ENCODE measurements around the gene RFT1. TPM values are rescaled to one million over a fixed set of nuclear protein-coding genes. Genes with fewer than 3 reads are reported as not detected.
"Not testable (repeated sequence)": the region's sequence is repeated elsewhere in the genome, so short reads cannot be mapped to it uniquely, and the experiment has no call there.

The RFT1 gene
- total RNA-seq, 2 donors from 2014 or later = 11.9 to 12.2 TPM

DNA sequence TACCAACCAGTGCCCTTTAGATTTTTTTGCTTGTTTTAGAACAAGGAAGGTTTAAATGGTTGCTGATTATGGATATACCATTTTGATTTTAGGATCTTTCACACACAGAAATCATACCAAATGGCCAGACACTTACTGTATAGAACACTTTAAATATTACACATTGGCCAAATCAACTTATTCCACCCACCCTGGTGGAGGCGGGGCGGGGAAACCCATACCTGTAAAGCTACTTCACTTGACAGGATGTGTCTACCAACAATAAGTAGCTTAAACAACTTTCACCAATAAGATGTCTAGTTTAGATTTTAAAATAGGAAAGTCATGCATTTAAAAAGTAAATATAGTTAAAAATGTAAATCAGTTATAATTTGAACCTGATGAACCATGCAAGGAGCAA, 67.3 kb downstream of the RFT1 start:
- H3K27ac Mint-ChIP-seq = no peak overlapping the region
- H3K4me1 Mint-ChIP-seq = peaks cover 8% of the 10 kb centered on the region
- ATAC-seq (no peak), DNase-seq (no peak)
- H3K36me3 Mint-ChIP-seq (ENCODE audit: low read depth) = peaks cover 4% of the 10 kb centered on the region
- no peak overlapping the region for H3K4me3 Mint-ChIP-seq
- H3K9me3 ChIP-seq (ENCODE audit: control insufficient read depth, low read length, poor library complexity, severe bottlenecking) = no peaks in the 10 kb centered on the region
- H3K27me3 Mint-ChIP-seq = peaks cover 19% of the 10 kb centered on the region

DNA sequence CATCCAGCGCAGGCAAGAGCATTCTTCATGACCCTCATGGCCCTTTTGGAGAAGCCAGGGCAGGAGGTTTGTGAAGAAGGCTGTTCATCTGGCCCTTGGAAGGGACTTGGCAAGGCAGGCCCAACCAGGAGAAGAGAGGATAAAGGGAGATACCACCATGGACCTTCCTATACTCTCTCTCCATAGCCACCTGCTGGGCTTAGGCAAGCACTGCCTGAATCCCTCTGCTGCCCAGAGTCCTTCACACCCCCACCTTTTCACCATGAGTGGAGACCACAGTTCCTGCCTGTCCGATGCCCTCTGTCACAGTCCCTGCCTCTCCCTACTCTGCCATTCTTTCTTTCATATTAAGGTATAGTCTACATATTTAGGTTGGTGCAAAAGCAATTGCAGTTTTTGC, 73.8 kb downstream of the RFT1 start:
- H3K9me3 ChIP-seq (ENCODE audit: control insufficient read depth, low read length, poor library complexity, severe bottlenecking) = no peaks in the 10 kb centered on the region
- Mint-ChIP-seq H3K4me3 (no peak overlapping the region), H3K27ac (no peak overlapping the region), H3K27me3 (no peaks in the 10 kb centered on the region), H3K36me3 (ENCODE audit: low read depth) (no peaks in the 10 kb centered on the region), H3K4me1 (no peaks in the 10 kb centered on the region)
- DNase-seq = no peak
- ATAC-seq = no peak

DNA sequence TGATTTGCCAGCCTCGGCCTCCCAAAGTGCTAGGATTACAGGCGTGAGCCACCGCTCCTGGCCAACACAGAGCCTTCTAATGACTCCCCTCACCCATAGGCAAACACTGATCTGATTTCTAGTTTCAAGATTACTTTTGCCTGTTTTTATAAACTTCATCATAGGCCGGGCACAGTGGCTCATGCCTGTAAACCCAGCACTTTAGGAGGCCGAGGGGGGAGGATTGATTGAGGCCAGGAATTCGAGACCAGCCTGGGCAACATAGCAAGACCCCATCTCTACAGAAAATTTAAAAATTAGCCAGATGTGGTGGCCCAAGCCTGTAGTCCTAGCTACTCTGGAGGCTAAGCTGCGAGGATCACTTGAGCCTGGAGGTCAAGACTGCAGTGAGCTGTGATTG, 76.0 kb downstream of the RFT1 start:
- not testable (repeated sequence) for H3K27me3 Mint-ChIP-seq; DNase-seq; H3K4me3 Mint-ChIP-seq; H3K36me3 Mint-ChIP-seq (ENCODE audit: low read depth); ATAC-seq; H3K9me3 ChIP-seq (ENCODE audit: control insufficient read depth, low read length, poor library complexity, severe bottlenecking); H3K4me1 Mint-ChIP-seq; H3K27ac Mint-ChIP-seq

DNA sequence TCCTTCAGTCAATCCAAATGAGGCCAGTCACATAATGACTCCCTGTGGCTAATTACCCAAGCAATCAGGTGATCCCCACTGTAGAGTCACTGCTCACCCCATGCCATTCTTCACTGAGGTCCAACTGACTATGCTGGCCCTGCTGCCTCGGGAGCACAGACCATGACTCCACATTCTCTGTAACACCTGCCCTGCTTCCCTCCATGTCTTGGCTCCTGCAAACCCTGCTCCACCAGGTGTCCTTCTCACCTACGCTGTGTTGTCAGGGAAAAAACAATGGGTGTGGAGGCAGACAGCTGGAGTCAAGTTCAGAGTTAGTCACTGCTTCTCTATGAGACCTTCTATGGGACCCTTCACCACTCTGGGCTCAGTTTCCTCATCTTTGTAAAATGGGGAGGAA, 78.3 kb downstream of the RFT1 start:
- Mint-ChIP-seq H3K27ac (no peak overlapping the region), H3K4me3 (no peak overlapping the region), H3K4me1 (peaks cover 11% of the 10 kb centered on the region), H3K36me3 (ENCODE audit: low read depth) (no peaks in the 10 kb centered on the region), H3K27me3 (no peaks in the 10 kb centered on the region)
- H3K9me3 ChIP-seq (ENCODE audit: control insufficient read depth, low read length, poor library complexity, severe bottlenecking) = no peaks in the 10 kb centered on the region
- ATAC-seq (no peak), DNase-seq (no peak)

DNA sequence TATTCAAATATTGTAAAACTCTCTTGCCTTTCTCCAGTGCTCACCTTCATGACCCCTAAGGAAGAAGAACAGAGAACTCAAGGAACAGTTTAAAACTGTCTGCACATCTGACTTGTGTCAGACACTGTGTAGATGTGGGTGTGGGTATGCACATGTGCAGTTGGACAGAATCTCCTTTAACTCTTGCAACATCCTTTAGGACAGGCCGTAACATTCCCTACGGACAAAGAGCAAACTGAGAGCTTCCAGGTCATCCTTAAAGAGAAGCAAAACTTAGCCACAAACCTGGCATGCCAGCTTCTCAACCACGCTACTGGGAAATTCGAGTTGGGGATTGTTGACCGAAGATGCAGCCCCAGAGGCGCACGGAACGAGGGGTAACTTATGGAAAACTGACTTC, 80.2 kb downstream of the RFT1 start:
- no peaks in the 10 kb centered on the region for H3K27me3 Mint-ChIP-seq
- no peaks in the 10 kb centered on the region for H3K36me3 Mint-ChIP-seq (ENCODE audit: low read depth)
- no peak overlapping the region for H3K27ac Mint-ChIP-seq
- no peaks in the 10 kb centered on the region for H3K9me3 ChIP-seq (ENCODE audit: control insufficient read depth, low read length, poor library complexity, severe bottlenecking)
- ATAC-seq = no peak
- H3K4me3 Mint-ChIP-seq = no peak overlapping the region
- DNase-seq = no peak
- peaks cover 18% of the 10 kb centered on the region for H3K4me1 Mint-ChIP-seq

DNA sequence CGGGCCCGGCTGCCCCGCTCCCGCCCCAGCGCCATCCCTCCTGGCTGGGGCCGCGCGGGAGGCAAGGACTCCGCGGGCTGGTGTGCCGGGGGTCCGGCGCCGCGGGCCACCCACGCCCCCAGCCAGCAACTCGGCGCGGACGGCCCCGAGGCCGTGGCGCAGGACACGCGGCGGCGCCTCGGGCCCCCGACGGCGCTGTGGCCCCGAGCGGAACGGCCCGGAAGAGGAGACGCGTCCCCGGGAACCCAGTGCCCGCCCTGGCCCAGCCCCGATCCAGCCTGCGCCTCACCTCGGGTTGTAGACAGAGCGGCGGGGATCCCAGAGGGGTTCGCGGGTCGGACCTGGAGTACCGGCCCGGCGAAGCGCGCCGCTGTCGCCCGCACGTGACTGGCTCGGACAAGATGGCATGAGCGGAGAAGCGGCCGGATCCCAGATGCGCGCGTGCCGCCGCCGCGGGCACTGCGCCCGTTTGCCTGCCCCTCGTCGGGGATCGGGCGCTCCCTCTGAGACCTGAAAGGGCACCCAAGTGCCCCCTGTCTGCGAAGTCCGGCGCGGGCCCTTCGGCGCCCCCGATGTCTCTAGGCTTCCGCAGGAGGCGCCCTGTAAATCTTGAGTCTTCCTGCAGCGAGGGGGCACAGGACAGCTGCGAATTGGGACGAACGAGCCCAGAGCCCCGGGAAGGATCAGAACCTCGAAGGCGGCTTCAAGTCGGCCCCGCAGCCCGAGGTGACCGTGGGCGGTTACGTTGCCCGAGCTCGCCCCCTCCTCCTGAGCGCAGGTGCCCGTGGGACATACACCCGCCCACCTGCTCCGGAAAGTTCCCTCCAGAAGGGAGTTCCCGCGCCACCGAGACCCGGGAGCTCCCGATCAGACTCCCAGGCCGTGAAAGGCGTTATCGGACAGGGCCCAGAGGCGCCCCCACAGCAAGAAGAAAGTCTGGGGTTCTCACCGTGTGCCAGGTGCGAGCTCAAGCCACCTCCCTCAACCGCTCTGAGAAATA, 83.8 kb downstream of the RFT1 start:
- H3K4me1 Mint-ChIP-seq = peaks cover 42% of the 10 kb centered on the region
- DNase-seq (peak; percentile 50 to 54 (median 50)), ATAC-seq (peak; percentile 56)
- H3K9me3 ChIP-seq (ENCODE audit: control insufficient read depth, low read length, poor library complexity, severe bottlenecking) = no peaks in the 10 kb centered on the region
- H3K27me3 Mint-ChIP-seq = no peaks in the 10 kb centered on the region
- no peaks in the 10 kb centered on the region for H3K36me3 Mint-ChIP-seq (ENCODE audit: low read depth)
- H3K4me3 Mint-ChIP-seq = peak overlapping the region; percentile 91
- H3K27ac Mint-ChIP-seq = peak overlapping the region; percentile 93

DNA sequence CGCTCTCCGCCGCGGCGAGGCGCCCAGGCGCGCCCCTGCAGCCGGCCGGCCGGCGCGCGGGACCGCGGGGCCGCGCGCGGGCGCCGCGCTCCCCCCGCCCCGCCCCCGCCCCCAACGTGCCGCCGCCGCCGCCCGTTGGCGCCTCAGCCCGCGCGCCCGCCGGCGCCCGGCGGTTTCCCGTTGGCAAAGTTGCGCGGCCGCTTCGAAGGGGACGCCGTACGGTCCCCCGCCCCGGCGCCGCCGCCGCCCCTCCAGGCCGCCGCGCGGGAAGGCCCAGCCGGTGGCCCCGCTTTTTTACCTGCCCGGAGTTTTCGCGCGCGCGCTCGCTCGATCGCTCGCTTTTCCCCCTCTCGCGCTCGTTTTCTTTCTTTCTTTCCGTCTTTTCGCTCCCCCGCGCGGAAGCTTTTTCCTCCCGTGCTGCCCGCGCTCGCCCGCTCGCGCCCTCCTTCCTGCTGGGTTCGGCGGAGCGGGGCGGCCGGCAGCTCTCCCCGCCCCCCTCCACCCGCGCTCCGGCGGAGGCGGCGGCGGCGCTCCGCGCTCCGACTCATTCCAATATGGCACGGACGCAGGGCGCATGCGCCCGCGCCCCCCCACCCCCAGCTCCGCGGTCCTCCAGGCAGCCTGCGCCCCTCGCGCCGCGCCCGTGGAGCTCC, 84.6 kb downstream of the RFT1 start, which contains the start of gene SFMBT1:
SFMBT1 (minus strand) TSS at position 556 of the 653 bp plus-strand sequence. CDS start 76,945 bp downstream, outside the sequence.
- no peaks in the 10 kb centered on the region for H3K9me3 ChIP-seq (ENCODE audit: control insufficient read depth, low read length, poor library complexity, severe bottlenecking)
- peak; percentile 44 to 76 (median 74) for DNase-seq
- H3K36me3 Mint-ChIP-seq (ENCODE audit: low read depth) = no peaks in the 10 kb centered on the region
- ATAC-seq = peak; percentile 65
- no peaks in the 10 kb centered on the region for H3K27me3 Mint-ChIP-seq
- peak within 1 kb of the TSS; percentile 98 for H3K27ac Mint-ChIP-seq
- peak within 1 kb of the TSS; percentile 94 for H3K4me3 Mint-ChIP-seq
- H3K4me1 Mint-ChIP-seq = peaks cover 42% of the 10 kb centered on the region

DNA sequence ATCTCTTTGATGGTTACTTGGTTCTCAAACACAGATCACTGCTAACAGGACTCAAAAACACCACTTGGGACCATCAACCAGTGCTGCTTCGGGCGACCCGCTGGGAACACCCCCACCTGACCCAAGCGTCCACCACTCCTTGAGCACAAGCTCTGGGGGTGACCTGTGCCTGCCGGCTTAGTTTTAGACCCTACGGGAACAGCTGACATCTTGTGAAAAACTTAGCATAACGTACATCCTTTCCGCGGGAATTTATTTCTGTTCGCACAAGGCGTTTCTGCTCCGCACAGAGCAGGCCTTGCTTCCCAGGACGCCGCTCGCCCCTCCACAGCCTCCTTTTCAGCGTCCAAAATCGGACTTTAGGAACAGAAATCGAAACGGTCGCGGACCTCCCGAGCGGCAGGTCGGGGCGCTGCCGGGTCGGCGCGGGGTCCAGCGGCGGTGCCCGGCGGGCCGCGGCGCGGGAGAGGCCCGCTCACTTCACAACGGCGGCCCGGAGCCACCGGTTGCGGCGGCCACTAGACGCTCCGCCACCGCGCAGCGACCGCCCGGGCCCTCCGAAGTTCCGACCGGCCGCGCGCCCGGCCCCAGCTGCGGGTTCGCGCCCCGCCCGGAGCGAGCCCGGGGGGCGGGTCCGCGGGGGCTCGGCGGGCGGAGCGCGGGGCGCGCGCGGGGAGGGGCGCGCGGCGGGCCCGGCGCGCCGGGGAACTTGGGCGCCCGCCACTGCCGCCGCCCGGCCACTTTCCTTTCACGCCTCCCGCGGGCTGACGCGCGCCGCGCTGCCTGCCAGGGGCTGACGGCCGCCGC, 85.3 kb downstream of the RFT1 start:
- peak; percentile 61 for ATAC-seq
- DNase-seq = peak; percentile 61 to 69 (median 66)
- Mint-ChIP-seq H3K4me3 (peak overlapping the region; percentile 94), H3K4me1 (peaks cover 48% of the 10 kb centered on the region), H3K36me3 (ENCODE audit: low read depth) (no peaks in the 10 kb centered on the region), H3K27me3 (no peaks in the 10 kb centered on the region), H3K27ac (peak overlapping the region; percentile 98)
- no peaks in the 10 kb centered on the region for H3K9me3 ChIP-seq (ENCODE audit: control insufficient read depth, low read length, poor library complexity, severe bottlenecking)

DNA sequence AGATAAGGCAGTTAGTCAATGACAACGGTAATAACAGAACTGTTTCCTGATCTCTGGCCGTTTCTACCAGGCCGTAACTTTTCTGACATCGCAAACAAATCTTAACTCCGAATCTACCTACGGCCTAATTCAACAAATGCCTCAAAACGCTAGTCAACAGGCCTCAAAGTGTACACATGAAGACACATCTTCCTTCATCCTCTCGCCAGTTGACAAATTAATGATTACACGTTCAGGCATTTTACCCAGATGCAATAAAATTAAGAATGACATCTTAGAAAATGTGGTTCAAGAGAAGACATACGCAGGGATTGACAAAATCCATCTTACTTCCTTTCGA, 85.9 kb downstream of the RFT1 start:
- Mint-ChIP-seq H3K4me1 (peaks cover 50% of the 10 kb centered on the region), H3K36me3 (ENCODE audit: low read depth) (no peaks in the 10 kb centered on the region), H3K4me3 (peak overlapping the region; percentile 94), H3K27ac (peak overlapping the region; percentile 98), H3K27me3 (no peaks in the 10 kb centered on the region)
- DNase-seq = no peak
- H3K9me3 ChIP-seq (ENCODE audit: control insufficient read depth, low read length, poor library complexity, severe bottlenecking) = no peaks in the 10 kb centered on the region
- no peak for ATAC-seq

DNA sequence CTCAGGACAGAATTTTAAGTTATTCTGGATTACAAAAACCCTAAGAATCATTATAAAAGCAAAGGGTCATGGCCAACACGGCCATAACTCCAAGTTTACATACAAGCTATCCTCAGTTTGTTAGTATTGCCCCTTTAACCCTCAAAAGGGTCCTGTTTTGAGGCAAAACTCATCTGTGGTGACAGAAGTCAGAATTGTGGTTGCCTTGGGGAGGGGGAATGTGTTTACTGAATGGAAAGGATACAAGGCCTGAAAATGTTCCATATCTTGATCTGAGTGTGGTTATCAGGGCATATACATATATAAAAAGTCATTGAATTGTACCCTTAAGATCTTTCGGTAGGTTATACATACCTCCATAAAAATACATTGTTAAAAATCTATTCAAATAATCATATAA, 86.5 kb downstream of the RFT1 start:
- no peak for ATAC-seq
- Mint-ChIP-seq H3K27ac (peak overlapping the region; percentile 98), H3K36me3 (ENCODE audit: low read depth) (no peaks in the 10 kb centered on the region), H3K4me1 (peaks cover 56% of the 10 kb centered on the region), H3K27me3 (no peaks in the 10 kb centered on the region), H3K4me3 (peak overlapping the region; percentile 94)
- DNase-seq = no peak
- H3K9me3 ChIP-seq (ENCODE audit: control insufficient read depth, low read length, poor library complexity, severe bottlenecking) = no peaks in the 10 kb centered on the region

DNA sequence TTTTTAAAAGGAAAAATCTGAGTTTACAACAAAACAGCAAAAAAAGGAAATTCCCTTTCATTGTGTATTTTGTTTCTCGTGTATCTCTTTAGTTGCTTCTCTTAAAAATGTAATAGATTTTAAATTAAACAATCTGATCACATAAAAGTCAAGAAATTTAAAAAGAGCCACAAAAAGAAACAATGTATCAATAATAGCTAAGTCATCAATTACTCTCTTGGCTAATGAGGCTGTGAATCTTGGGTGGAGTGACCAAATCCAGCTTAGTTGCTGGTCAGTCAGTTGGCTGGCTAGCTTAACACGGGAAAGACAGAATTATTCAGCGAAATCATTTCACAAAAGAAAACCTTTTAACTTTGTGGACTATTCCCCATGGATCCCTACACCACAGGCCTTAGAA, 87.6 kb downstream of the RFT1 start:
- H3K9me3 ChIP-seq (ENCODE audit: control insufficient read depth, low read length, poor library complexity, severe bottlenecking) = no peaks in the 10 kb centered on the region
- ATAC-seq = no peak
- Mint-ChIP-seq H3K4me1 (peaks cover 61% of the 10 kb centered on the region), H3K36me3 (ENCODE audit: low read depth) (no peaks in the 10 kb centered on the region), H3K27ac (peak overlapping the region; percentile 98), H3K27me3 (no peaks in the 10 kb centered on the region), H3K4me3 (peak overlapping the region; percentile 94)
- no peak for DNase-seq

DNA sequence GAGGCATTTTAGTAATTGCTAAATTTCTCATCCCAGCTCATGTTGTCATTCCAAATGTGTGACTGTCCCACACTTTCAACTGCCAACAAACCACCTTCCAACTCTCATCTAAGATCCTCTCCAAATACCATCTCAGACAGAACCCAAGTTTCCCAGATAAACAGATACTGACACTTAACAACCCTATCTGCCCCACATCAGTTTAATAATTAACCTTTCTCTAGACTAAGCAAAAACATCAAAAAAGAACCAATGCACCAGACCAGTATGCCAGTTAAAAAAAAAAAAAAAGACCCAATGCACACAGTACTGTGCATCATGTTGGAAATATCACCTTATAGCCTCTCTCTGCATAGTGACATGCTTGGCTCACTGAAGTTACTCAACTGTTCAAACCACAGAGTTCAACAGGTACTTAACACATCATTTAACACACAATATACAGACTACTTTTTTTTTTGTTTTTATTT, 89.8 kb downstream of the RFT1 start:
- H3K4me1 Mint-ChIP-seq = peaks cover 65% of the 10 kb centered on the region
- DNase-seq = no peak

DNA sequence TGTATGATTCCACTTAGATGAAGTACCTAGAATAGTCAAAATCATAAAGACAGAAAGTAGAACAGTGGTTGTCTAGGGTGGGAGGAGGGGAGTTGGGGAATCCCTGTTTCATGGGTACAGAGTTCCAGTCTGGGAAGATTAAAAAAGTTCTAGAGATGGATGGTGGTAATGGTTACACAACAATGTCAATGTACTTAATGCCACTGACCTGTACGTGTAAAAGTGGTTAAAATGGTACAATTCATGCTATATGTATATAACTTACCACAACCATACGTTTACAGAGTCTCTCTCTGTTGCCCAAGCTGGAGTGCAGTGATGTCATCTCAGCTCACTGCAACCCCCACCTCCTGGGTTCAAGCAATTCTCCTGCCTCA, 90.9 kb downstream of the RFT1 start:
- H3K36me3 Mint-ChIP-seq (ENCODE audit: low read depth) = no peaks in the 10 kb centered on the region
- DNase-seq (no peak), ATAC-seq (no peak)
- H3K27me3 Mint-ChIP-seq = no peaks in the 10 kb centered on the region
- H3K9me3 ChIP-seq (ENCODE audit: control insufficient read depth, low read length, poor library complexity, severe bottlenecking) = no peaks in the 10 kb centered on the region
- no peak overlapping the region for H3K4me3 Mint-ChIP-seq
- peaks cover 62% of the 10 kb centered on the region for H3K4me1 Mint-ChIP-seq
- peak overlapping the region; percentile 84 for H3K27ac Mint-ChIP-seq

More for the DNA sequence above, 89.8 kb downstream of the RFT1 start:
- H3K9me3 ChIP-seq (ENCODE audit: control insufficient read depth, low read length, poor library complexity, severe bottlenecking) = no peaks in the 10 kb centered on the region
- Mint-ChIP-seq H3K27ac (peak overlapping the region; percentile 84), H3K27me3 (no peaks in the 10 kb centered on the region), H3K36me3 (ENCODE audit: low read depth) (no peaks in the 10 kb centered on the region), H3K4me3 (peak overlapping the region; percentile 82)
- no peak for ATAC-seq
